Measurements from ENCODE around the gene METTL5. TPM values are rescaled to one million over a fixed set of nuclear protein-coding genes. Genes with fewer than 3 reads are reported as not detected.

Gene METTL5
- total RNA-seq, 4 donors from 2014 or later: 49.8 to 77.3 (median 57.4) TPM

DNA sequence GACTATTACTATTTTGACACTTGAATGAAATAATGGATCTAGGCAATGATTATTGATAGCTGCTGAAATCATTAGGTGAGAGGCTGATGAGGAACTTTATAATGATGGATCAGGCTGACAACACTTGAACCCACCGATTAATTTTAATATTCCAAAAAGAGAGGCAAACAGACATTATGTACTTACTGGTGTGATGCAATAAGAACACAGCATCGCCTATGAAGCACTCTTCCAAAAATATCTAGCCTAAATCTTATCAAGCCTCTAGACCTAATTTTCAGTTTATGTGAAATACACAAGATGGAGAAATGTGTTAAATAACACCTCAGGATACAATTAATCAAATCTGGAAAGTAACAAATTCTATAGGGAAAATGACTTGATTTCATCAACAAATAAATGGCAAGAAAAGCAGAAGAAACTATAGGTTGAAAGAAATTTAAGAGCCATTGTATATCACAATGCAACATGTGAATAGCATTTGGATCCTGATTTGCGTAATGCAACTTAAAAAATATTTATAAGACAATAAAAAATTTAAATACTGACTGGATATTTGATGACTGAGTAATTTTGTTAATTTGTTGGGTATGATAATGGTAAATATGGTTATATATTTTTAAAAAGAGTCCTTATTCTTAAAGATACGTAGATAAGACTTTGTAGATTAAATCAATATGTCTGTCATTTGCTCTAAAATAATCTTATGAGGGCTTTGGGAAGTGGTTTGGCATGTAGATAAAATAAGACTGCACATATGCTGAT lies 43.3 kb downstream of the METTL5 start:
- Histone ChIP-seq H3K27me3 (no peaks in the 10 kb centered on the region), H3K4me1 (peaks cover 10 to 22% of the 10 kb centered on the region in 2 donors), H3K36me3 (no peaks in the 10 kb centered on the region), H3K27ac (no peak overlapping the region), H3K9me3 (no peaks in the 10 kb centered on the region), H3K4me3 (replicated peaks in 1 of 3) (no peak overlapping the region)
- intact Hi-C loops (cut with DNase I): no loop called here
- no peak for DNase-seq
- WGBS, 2 donors: 96 to 98% methylated on average over 4 of the region's 4 CpGs
- no peak for TF ChIP-seq POLR2A (IDR thresholded peaks at IDR 0.05)
- TF ChIP-seq, protein P1, sequence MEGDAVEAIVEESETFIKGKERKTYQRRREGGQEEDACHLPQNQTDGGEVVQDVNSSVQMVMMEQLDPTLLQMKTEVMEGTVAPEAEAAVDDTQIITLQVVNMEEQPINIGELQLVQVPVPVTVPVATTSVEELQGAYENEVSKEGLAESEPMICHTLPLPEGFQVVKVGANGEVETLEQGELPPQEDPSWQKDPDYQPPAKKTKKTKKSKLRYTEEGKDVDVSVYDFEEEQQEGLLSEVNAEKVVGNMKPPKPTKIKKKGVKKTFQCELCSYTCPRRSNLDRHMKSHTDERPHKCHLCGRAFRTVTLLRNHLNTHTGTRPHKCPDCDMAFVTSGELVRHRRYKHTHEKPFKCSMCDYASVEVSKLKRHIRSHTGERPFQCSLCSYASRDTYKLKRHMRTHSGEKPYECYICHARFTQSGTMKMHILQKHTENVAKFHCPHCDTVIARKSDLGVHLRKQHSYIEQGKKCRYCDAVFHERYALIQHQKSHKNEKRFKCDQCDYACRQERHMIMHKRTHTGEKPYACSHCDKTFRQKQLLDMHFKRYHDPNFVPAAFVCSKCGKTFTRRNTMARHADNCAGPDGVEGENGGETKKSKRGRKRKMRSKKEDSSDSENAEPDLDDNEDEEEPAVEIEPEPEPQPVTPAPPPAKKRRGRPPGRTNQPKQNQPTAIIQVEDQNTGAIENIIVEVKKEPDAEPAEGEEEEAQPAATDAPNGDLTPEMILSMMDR (IDR thresholded peaks at IDR 0.05): no peak

DNA sequence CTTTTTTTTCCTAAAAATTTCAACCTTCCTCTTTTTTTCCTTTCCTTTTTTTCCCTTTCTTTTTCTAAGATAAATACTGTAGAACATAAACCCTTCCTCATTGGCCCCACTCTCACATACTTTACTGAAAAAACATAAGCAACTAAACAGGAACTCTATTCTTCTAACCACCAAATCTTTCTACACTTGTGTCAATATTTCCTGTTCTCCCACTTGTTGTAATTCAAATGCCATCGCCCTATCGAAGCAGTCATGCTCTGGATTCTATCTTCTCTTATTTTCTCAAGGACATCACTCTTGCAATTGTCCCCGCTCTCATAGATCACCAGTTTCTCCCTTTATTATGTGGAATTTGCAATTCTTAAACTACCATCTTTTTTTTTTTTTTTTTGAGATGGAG lies 46.3 kb downstream of the METTL5 start:
- WGBS, 2 donors: 60 to 63% methylated on average over 3 of the region's 3 CpGs
- no peaks in the 10 kb centered on the region for H3K27me3 ChIP-seq
- H3K36me3 ChIP-seq: no peaks in the 10 kb centered on the region
- DNase-seq: no peak
- intact Hi-C loops (cut with DNase I): no loop called here
- no peak overlapping the region for H3K4me3 ChIP-seq (replicated peaks in 1 of 3)
- H3K27ac ChIP-seq: peak overlapping the region in 2 of 3 donors; percentile 69 to 91
- no peaks in the 10 kb centered on the region for H3K9me3 ChIP-seq
- H3K4me1 ChIP-seq: peaks cover 20 to 36% of the 10 kb centered on the region in 2 donors
- TF ChIP-seq, protein P1 (IDR thresholded peaks at IDR 0.05): no peak
- TF ChIP-seq POLR2A (IDR thresholded peaks at IDR 0.05): no peak

DNA sequence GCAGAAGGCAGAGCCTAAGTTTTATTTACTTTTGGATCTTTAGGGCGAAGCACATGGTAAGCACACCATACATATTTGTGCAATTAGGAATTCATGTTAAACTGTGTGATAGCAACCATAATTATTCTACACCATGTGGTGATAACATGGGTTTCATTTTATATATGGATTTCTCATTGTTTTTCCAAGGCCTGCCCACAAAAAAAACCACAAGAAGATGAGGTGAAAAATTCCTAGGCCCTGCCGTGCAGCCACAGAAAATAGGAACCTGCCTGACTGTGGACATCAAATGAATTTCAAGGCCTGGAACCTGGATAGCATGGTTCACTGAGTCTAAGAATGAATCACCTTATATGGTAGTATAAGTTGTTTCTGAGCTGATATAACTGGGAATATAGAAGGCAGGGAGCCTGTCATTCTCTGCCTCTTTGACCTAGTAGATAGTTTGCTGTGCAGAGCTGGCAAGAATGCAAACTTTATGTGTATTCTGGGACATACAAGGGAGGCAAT lies 48.4 kb downstream of the METTL5 start:
- Histone ChIP-seq H3K4me1 (peaks cover 20 to 36% of the 10 kb centered on the region in 2 donors), H3K9me3 (no peaks in the 10 kb centered on the region), H3K4me3 (replicated peaks in 1 of 3) (no peak overlapping the region), H3K27me3 (no peaks in the 10 kb centered on the region), H3K36me3 (no peaks in the 10 kb centered on the region), H3K27ac (peak overlapping the region; percentile 91 to 94 (median 92))
- intact Hi-C loops (cut with DNase I): no loop called here
- 43 to 58% methylated on average over 2 of the region's 2 CpGs for WGBS, 2 donors
- DNase-seq: peak in 1 of 2 donors; percentile 42
- TF ChIP-seq, protein P1 (IDR thresholded peaks at IDR 0.05): no peak
- peak in 1 of 2 donors; percentile 31 for TF ChIP-seq POLR2A (IDR thresholded peaks at IDR 0.05)

DNA sequence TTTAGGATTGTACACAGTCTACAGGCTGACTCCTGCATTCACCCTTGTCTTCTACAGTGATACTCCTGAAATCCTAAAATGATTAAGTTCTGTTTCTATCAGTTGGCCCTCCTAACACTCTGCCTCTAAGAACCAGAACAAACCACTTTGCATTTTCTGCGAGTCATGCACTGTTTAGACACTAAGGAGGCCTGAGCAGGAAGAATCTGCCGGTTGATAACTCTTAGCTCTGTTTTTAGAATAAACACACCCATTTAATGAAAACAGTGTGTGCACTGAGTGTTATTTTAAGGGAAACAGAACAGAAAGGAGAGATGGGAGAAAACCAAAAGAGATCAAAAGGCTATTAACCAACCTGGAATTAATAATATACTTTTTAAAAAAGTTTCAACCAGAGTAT lies 48.9 kb downstream of the METTL5 start:
- Histone ChIP-seq H3K4me1 (peaks cover 20 to 36% of the 10 kb centered on the region in 2 donors), H3K9me3 (no peaks in the 10 kb centered on the region), H3K36me3 (no peaks in the 10 kb centered on the region), H3K4me3 (replicated peaks in 1 of 3) (no peak overlapping the region), H3K27ac (peak overlapping the region; percentile 91 to 94 (median 92)), H3K27me3 (no peaks in the 10 kb centered on the region)
- intact Hi-C loops (cut with DNase I): no loop called here
- DNase-seq: peak; percentile 48 to 49
- TF ChIP-seq, protein P1 (IDR thresholded peaks at IDR 0.05): no peak
- peak in 1 of 2 donors; percentile 11 for TF ChIP-seq POLR2A (IDR thresholded peaks at IDR 0.05)
- 8 to 11% methylated on average over 2 of the region's 2 CpGs for WGBS, 2 donors

DNA sequence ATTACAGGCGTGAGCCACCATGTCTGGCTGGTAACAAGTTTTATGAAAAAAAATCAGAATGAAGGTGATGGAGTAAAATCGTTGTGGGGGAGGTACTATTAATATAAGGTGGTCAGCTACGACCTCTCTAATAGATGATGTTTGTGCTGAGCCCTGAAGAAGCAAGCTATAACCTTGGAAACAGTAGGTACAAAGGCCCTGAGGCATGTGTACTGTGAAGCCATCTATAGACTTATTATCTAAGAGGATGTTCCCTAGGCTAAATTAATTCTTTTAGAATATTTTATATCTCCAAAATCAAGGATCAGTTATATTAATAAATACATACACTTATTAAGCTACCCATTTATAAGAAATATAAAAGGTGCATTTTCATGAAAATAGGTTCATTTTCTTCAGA lies 49.4 kb downstream of the METTL5 start:
- H3K27me3 ChIP-seq: no peaks in the 10 kb centered on the region
- TF ChIP-seq, protein P1 (IDR thresholded peaks at IDR 0.05): no peak
- no peak for TF ChIP-seq POLR2A (IDR thresholded peaks at IDR 0.05)
- WGBS, 2 donors: 82 to 88% methylated on average over 3 of the region's 3 CpGs

More for the DNA sequence above, 49.4 kb downstream of the METTL5 start:
- Histone ChIP-seq H3K9me3 (no peaks in the 10 kb centered on the region), H3K4me3 (replicated peaks in 1 of 3) (no peak overlapping the region), H3K27ac (peak overlapping the region; percentile 91 to 94 (median 92)), H3K36me3 (no peaks in the 10 kb centered on the region), H3K4me1 (peaks cover 20 to 36% of the 10 kb centered on the region in 2 donors)
- intact Hi-C loops (cut with DNase I): no loop called here
- DNase-seq: no peak
